ENCODE data around the gene RAB6A. TPM values are rescaled to one million over a fixed set of nuclear protein-coding genes. Genes with fewer than 3 reads are reported as not detected.
"Not testable (repeated sequence)": the region's sequence is repeated elsewhere in the genome, so short reads cannot be mapped to it uniquely, and the experiment has no call there.

Gene RAB6A
- total RNA-seq, 6 donors from 2014 or later, result 63.9 to 161 (median 136) TPM

- Histone ChIP-seq H3K27me3 (no peaks in the 10 kb centered on the region), H3K27ac (no peak overlapping the region), H3K4me1 (peaks cover 8 to 24% (median 21%) of the 10 kb centered on the region in 4 donors), H3K36me3 (no peaks in the 10 kb centered on the region), H3K9me3 (no peaks in the 10 kb centered on the region), H3K4me3 (no peak overlapping the region)
- 92 to 94% methylated on average over 7 of the region's 7 CpGs for WGBS, 2 donors
- TF ChIP-seq POLR2A (IDR thresholded peaks at IDR 0.05) (no peak), POLR2AphosphoS5 (IDR thresholded peaks at IDR 0.05) (no peak), CTCF (IDR thresholded peaks at IDR 0.05) (no peak), EP300 (IDR thresholded peaks at IDR 0.05) (no peak)
- DNase-seq (no peak), ATAC-seq (ENCODE audit: low FRiP score in 2 of 2) (no peak)
Observed at GRCh38 chr11:73749118-73749517, 11.8 kb downstream of the RAB6A start.

- no peak overlapping the region for H3K27ac ChIP-seq
- no peak for DNase-seq
- peaks cover 8 to 28% (median 22%) of the 10 kb centered on the region in 4 donors for H3K4me1 ChIP-seq
- ATAC-seq (ENCODE audit: low FRiP score in 2 of 2), result no peak
- H3K27me3 ChIP-seq, result no peaks in the 10 kb centered on the region
- H3K4me3 ChIP-seq, result no peak overlapping the region
- H3K36me3 ChIP-seq, result no peaks in the 10 kb centered on the region
- 90% methylated on average over 5 of the region's 5 CpGs for WGBS, 2 donors
- no peaks in the 10 kb centered on the region for H3K9me3 ChIP-seq
- TF ChIP-seq POLR2AphosphoS5 (IDR thresholded peaks at IDR 0.05) (no peak), CTCF (IDR thresholded peaks at IDR 0.05) (no peak), EP300 (IDR thresholded peaks at IDR 0.05) (no peak), POLR2A (IDR thresholded peaks at IDR 0.05) (no peak)
Observed at GRCh38 chr11:73748300-73748699, 12.6 kb downstream of the RAB6A start.

GRCh38 chr11:73747762-73748161 lies 13.1 kb downstream of the RAB6A start:
- DNase-seq, result no peak
- H3K36me3 ChIP-seq, result no peaks in the 10 kb centered on the region
- peaks cover 8 to 30% (median 22%) of the 10 kb centered on the region in 4 donors for H3K4me1 ChIP-seq
- no peak overlapping the region for H3K4me3 ChIP-seq
- H3K27me3 ChIP-seq, result no peaks in the 10 kb centered on the region
- WGBS, 2 donors, result 69 to 70% methylated on average over 3 of the region's 3 CpGs
- no peak overlapping the region for H3K27ac ChIP-seq
- H3K9me3 ChIP-seq, result no peaks in the 10 kb centered on the region
- TF ChIP-seq CTCF (IDR thresholded peaks at IDR 0.05) (no peak), EP300 (IDR thresholded peaks at IDR 0.05) (no peak), POLR2A (IDR thresholded peaks at IDR 0.05) (no peak), POLR2AphosphoS5 (IDR thresholded peaks at IDR 0.05) (no peak)
- no peak for ATAC-seq (ENCODE audit: low FRiP score in 2 of 2)

- DNase-seq (no peak), ATAC-seq (ENCODE audit: low FRiP score in 2 of 2) (no peak)
- 94 to 96% methylated on average over 13 of the region's 13 CpGs for WGBS, 2 donors
- Histone ChIP-seq H3K36me3 (no peaks in the 10 kb centered on the region), H3K9me3 (no peaks in the 10 kb centered on the region), H3K4me3 (no peak overlapping the region), H3K27me3 (no peaks in the 10 kb centered on the region), H3K27ac (no peak overlapping the region), H3K4me1 (peaks cover 0 to 24% (median 13%) of the 10 kb centered on the region in 4 donors)
- TF ChIP-seq EP300 (IDR thresholded peaks at IDR 0.05) (no peak), POLR2AphosphoS5 (IDR thresholded peaks at IDR 0.05) (no peak), POLR2A (IDR thresholded peaks at IDR 0.05) (no peak), CTCF (IDR thresholded peaks at IDR 0.05) (no peak)
Observed at GRCh38 chr11:73746701-73747100, 14.2 kb downstream of the RAB6A start.

GRCh38 chr11:73743045-73743444 lies 17.8 kb downstream of the RAB6A start:
- no peak overlapping the region for H3K4me3 ChIP-seq
- no peaks in the 10 kb centered on the region for H3K27me3 ChIP-seq
- WGBS, 2 donors, result 86 to 87% methylated on average over 7 of the region's 7 CpGs
- peak in 1 of 2 donors; percentile 66 for DNase-seq
- H3K9me3 ChIP-seq, result no peaks in the 10 kb centered on the region
- no peak for ATAC-seq (ENCODE audit: low FRiP score in 2 of 2)
- peaks cover 0 to 19% (median 3%) of the 10 kb centered on the region in 4 donors for H3K4me1 ChIP-seq
- peak overlapping the region in 1 of 4 donors; percentile 16 for H3K27ac ChIP-seq
- TF ChIP-seq POLR2A (IDR thresholded peaks at IDR 0.05) (no peak), CTCF (IDR thresholded peaks at IDR 0.05) (no peak), EP300 (IDR thresholded peaks at IDR 0.05) (no peak)
- no peaks in the 10 kb centered on the region for H3K36me3 ChIP-seq

GRCh38 chr11:73735959-73736358 lies 24.9 kb downstream of the RAB6A start:
- H3K27ac ChIP-seq; H3K9me3 ChIP-seq; DNase-seq; H3K27me3 ChIP-seq; H3K36me3 ChIP-seq; ATAC-seq (ENCODE audit: low FRiP score in 2 of 2); H3K4me3 ChIP-seq: not testable (repeated sequence)
- peaks cover 0 to 11% (median 2%) of the 10 kb centered on the region in 4 donors for H3K4me1 ChIP-seq
- WGBS, 2 donors, result 81 to 93% methylated on average over 7 of the region's 7 CpGs
